Measurements from ENCODE around the gene PTPRU.
A peak's percentile ranks its signal among the peaks of the same experiment; 100 is the strongest.

DNA sequence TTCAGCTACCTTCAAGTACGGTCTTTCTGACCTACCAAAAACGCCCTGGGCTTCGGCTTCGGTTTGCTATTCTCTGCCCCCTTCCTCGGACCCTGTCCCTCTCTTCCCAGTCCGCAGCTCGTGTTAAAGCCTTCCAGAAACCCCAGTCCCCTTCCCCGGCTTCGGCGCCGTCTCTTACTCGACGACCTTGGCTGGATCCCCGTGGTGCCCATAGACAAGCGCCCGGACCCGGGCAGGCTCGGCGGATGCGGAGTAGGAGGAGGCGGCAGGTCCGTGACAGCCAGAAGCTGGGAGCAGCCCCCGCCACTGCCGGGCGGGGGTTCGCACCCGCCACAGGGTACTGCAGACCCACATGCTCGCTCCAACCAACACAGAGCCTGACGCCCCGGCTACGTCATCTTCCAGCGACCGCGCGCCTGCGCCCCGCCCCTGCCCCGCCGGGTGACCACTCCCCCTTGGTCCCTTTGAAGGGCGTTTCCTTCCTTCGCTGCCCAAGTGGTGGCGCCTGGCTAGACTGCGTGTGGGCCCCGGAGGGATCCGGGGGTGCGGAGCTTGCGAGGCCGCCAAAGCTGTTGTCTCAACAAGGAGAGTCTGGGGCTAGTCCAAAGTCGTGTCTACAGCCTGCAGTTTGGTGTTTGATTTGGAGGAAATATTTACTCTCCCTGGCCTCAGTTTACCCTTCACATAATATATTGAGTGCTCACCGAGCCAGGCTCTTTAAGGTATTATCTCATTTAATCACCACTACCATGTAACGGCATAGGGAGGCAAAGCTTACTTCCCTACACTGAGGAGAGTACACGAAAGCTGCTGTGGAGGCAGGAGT is 5.6 kb upstream of the PTPRU start, which contains the start of gene MECR:
- no peak for TF ChIP-seq NR2F2 (IDR thresholded peaks at IDR 0.05)
- peak; percentile 75 for TF ChIP-seq YY1 (IDR thresholded peaks at IDR 0.05)
- TF ChIP-seq, protein P1, sequence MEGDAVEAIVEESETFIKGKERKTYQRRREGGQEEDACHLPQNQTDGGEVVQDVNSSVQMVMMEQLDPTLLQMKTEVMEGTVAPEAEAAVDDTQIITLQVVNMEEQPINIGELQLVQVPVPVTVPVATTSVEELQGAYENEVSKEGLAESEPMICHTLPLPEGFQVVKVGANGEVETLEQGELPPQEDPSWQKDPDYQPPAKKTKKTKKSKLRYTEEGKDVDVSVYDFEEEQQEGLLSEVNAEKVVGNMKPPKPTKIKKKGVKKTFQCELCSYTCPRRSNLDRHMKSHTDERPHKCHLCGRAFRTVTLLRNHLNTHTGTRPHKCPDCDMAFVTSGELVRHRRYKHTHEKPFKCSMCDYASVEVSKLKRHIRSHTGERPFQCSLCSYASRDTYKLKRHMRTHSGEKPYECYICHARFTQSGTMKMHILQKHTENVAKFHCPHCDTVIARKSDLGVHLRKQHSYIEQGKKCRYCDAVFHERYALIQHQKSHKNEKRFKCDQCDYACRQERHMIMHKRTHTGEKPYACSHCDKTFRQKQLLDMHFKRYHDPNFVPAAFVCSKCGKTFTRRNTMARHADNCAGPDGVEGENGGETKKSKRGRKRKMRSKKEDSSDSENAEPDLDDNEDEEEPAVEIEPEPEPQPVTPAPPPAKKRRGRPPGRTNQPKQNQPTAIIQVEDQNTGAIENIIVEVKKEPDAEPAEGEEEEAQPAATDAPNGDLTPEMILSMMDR (IDR thresholded peaks at IDR 0.05; ENCODE audit: low read depth, low read length, missing input control), result peak; percentile 12
- TF ChIP-seq SP1 (IDR thresholded peaks at IDR 0.05), result peak; percentile 89
- no peak for TF ChIP-seq JUND (IDR thresholded peaks at IDR 0.05)
- peak; percentile 16 to 37 for TF ChIP-seq RXRA (IDR thresholded peaks at IDR 0.05)
- TF ChIP-seq REST (IDR thresholded peaks at IDR 0.05), result no peak
- peak in 1 of 2 donors; percentile 61 for TF ChIP-seq GABPA (IDR thresholded peaks at IDR 0.05 in 1 of 2, conservative IDR thresholded peaks at IDR 0.05 in 1 of 2)
- peak in 1 of 2 donors; percentile 1 for TF ChIP-seq HNF4A (conservative IDR thresholded peaks at IDR 0.05)
- TF ChIP-seq, protein P2, sequence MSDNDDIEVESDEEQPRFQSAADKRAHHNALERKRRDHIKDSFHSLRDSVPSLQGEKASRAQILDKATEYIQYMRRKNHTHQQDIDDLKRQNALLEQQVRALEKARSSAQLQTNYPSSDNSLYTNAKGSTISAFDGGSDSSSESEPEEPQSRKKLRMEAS (IDR thresholded peaks at IDR 0.05), result peak; percentile 77
- TF ChIP-seq, protein P3, sequence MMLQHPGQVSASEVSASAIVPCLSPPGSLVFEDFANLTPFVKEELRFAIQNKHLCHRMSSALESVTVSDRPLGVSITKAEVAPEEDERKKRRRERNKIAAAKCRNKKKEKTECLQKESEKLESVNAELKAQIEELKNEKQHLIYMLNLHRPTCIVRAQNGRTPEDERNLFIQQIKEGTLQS (IDR thresholded peaks at IDR 0.05), result no peak
- no peak for TF ChIP-seq TAF1 (conservative IDR thresholded peaks at IDR 0.05)
- TF ChIP-seq RAD21 (IDR thresholded peaks at IDR 0.05), result peak in 1 of 2 donors; percentile 9
